Uterus (tissue), 2 donors: ENCODE measurements around the gene LTBP2.

ENCODE experiments used
- POLR2A ChIP-seq, 2 donors: fragments of 450-650 bp; IDR thresholded peaks; one replicate each; pipeline ENCODE4 v1.6.1; 2016; ENCODE audit warnings: antibody characterized with exemption in 2 of 2, mild to moderate bottlenecking in 1 of 2, moderate library complexity in 1 of 2
- TF ChIP-seq, protein P1 (sequence below), 4 experiments: fragments of 200-600 bp in 2 of 4; fragments of 450-650 bp in 2 of 4; sonication (generic) in 2 of 4; IDR thresholded peaks; one replicate each; pipeline ENCODE4 v1.5.1; 2016 to 2019; ENCODE audit warnings: antibody characterized with exemption in 4 of 4, mild to moderate bottlenecking in 2 of 4, moderate library complexity in 1 of 4

- TF ChIP-seq, protein P1, sequence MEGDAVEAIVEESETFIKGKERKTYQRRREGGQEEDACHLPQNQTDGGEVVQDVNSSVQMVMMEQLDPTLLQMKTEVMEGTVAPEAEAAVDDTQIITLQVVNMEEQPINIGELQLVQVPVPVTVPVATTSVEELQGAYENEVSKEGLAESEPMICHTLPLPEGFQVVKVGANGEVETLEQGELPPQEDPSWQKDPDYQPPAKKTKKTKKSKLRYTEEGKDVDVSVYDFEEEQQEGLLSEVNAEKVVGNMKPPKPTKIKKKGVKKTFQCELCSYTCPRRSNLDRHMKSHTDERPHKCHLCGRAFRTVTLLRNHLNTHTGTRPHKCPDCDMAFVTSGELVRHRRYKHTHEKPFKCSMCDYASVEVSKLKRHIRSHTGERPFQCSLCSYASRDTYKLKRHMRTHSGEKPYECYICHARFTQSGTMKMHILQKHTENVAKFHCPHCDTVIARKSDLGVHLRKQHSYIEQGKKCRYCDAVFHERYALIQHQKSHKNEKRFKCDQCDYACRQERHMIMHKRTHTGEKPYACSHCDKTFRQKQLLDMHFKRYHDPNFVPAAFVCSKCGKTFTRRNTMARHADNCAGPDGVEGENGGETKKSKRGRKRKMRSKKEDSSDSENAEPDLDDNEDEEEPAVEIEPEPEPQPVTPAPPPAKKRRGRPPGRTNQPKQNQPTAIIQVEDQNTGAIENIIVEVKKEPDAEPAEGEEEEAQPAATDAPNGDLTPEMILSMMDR (IDR thresholded peaks at IDR 0.05) = peak in 1 of 4 experiments; percentile 13
- TF ChIP-seq POLR2A (IDR thresholded peaks at IDR 0.05) = no peak
Measured at GRCh38 chr14:74491956-74492775, 119.9 kb downstream of the LTBP2 start.
